ENCODE data around the gene N4BP2L2. TPM values are rescaled to one million over a fixed set of nuclear protein-coding genes. Genes with fewer than 3 reads are reported as not detected.

The N4BP2L2 gene
- total and polyA plus RNA-seq, 2 experiments from 2014 or later: 63.1 to 160 TPM

DNA sequence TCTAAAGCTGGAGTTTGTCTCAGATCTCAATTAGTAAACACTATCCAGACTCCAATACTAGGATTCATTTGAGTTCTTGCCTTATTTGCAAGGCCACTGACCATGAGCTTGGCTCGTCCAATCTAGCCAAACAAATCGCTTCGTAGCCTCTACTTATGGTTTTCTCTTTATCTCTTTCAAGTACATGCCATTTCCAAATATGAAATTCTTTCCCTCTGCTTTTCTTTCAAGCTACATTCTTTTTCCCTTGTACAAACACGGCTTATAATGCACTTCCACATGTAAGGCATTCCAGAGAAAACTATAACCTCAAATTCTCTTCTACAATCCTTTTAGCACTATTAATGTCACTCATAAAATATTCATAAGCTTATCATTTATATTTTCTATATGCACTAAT lies 99.7 kb downstream of the N4BP2L2 start:
- Histone ChIP-seq H3K27ac (ENCODE audit: low read depth) (no peak overlapping the region), H3K4me1 (ENCODE audit: insufficient read depth) (no peaks in the 10 kb centered on the region), H3K4me2 (no peak overlapping the region), H3K79me2 (replicated peaks; ENCODE audit: insufficient read depth) (no peaks in the 10 kb centered on the region), H3K9me2 (ENCODE audit: insufficient read depth) (no peaks in the 10 kb centered on the region), H3K27me3 (ENCODE audit: insufficient read depth) (no peaks in the 10 kb centered on the region), H2AFZ (no peak overlapping the region), H3K36me3 (ENCODE audit: insufficient read depth) (no peaks in the 10 kb centered on the region), H3F3A (replicated peaks; ENCODE audit: low read depth) (no peaks in the 10 kb centered on the region), H4K20me1 (replicated peaks; ENCODE audit: insufficient read depth) (no peaks in the 10 kb centered on the region; the same call in 1 of the 2 replicates), H3K4me3 (no peak overlapping the region)
- DNase-seq (ENCODE audit: low spot score) (no peak), ATAC-seq (no peak)
- H3K4me3 Mint-ChIP-seq: no peak overlapping the region
- no peak for TF ChIP-seq STAT1 (IDR thresholded peaks at IDR 0.05; ENCODE audit: unreplicated experiment)
- TF ChIP-seq CREB1 (CRISPR knock-in tag; IDR thresholded peaks at IDR 0.05; ENCODE audit: low read depth): no peak
- TF ChIP-seq JUNB (IDR thresholded peaks at IDR 0.05; ENCODE audit: unreplicated experiment): no peak
- no peak for TF ChIP-seq EZH2 (IDR thresholded peaks at IDR 0.05; ENCODE audit: low read depth, unreplicated experiment)
- no peak for TF ChIP-seq POLR2AphosphoS5 (IDR thresholded peaks at IDR 0.05; ENCODE audit: low read depth)
- no peak for TF ChIP-seq ZNF331 (CRISPR knock-in tag; IDR thresholded peaks at IDR 0.05; ENCODE audit: low read depth)
- no peak for TF ChIP-seq NANOG (IDR thresholded peaks at IDR 0.05; ENCODE audit: borderline replicate concordance)
- TF ChIP-seq ZNF462 (CRISPR knock-in tag; IDR thresholded peaks at IDR 0.05): no peak
- no peak for TF ChIP-seq CTCF (conservative IDR thresholded peaks at IDR 0.05; ENCODE audit: low read depth in 2 of 2)
- TF ChIP-seq ZNF114 (CRISPR knock-in tag; IDR thresholded peaks at IDR 0.05): no peak
- no peak for TF ChIP-seq EZH2phosphoT487 (IDR thresholded peaks at IDR 0.05; ENCODE audit: unreplicated experiment)
- TF ChIP-seq, protein P1, sequence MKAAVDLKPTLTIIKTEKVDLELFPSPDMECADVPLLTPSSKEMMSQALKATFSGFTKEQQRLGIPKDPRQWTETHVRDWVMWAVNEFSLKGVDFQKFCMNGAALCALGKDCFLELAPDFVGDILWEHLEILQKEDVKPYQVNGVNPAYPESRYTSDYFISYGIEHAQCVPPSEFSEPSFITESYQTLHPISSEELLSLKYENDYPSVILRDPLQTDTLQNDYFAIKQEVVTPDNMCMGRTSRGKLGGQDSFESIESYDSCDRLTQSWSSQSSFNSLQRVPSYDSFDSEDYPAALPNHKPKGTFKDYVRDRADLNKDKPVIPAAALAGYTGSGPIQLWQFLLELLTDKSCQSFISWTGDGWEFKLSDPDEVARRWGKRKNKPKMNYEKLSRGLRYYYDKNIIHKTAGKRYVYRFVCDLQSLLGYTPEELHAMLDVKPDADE (IDR thresholded peaks at IDR 0.05): no peak
- TF ChIP-seq, protein P2, sequence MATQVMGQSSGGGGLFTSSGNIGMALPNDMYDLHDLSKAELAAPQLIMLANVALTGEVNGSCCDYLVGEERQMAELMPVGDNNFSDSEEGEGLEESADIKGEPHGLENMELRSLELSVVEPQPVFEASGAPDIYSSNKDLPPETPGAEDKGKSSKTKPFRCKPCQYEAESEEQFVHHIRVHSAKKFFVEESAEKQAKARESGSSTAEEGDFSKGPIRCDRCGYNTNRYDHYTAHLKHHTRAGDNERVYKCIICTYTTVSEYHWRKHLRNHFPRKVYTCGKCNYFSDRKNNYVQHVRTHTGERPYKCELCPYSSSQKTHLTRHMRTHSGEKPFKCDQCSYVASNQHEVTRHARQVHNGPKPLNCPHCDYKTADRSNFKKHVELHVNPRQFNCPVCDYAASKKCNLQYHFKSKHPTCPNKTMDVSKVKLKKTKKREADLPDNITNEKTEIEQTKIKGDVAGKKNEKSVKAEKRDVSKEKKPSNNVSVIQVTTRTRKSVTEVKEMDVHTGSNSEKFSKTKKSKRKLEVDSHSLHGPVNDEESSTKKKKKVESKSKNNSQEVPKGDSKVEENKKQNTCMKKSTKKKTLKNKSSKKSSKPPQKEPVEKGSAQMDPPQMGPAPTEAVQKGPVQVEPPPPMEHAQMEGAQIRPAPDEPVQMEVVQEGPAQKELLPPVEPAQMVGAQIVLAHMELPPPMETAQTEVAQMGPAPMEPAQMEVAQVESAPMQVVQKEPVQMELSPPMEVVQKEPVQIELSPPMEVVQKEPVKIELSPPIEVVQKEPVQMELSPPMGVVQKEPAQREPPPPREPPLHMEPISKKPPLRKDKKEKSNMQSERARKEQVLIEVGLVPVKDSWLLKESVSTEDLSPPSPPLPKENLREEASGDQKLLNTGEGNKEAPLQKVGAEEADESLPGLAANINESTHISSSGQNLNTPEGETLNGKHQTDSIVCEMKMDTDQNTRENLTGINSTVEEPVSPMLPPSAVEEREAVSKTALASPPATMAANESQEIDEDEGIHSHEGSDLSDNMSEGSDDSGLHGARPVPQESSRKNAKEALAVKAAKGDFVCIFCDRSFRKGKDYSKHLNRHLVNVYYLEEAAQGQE (IDR thresholded peaks at IDR 0.05; ENCODE audit: unreplicated experiment): no peak
- no peak overlapping the region for H3K27ac Mint-ChIP-seq
- H3K27me3 Mint-ChIP-seq (ENCODE audit: insufficient read depth, low read depth, poor library complexity): no peaks in the 10 kb centered on the region
- H3K36me3 Mint-ChIP-seq (ENCODE audit: low read depth): no peaks in the 10 kb centered on the region
- H3K9me3 Mint-ChIP-seq: no peaks in the 10 kb centered on the region
- no peaks in the 10 kb centered on the region for H3K4me1 Mint-ChIP-seq

Measured in GM23338 (cell line).